ENCODE measurements around the gene OPTC.

The OPTC gene

GRCh38 chr1:203471841-203472240 lies 22.1 kb upstream of the OPTC start:
- DNase-seq (ENCODE audit: low read depth in 2 of 2) = no peak
- no peak overlapping the region for H3K4me3 ChIP-seq (replicated peaks in 1 of 2; ENCODE audit: low read depth in 2 of 2, low read length in 2 of 2)

GRCh38 chr1:203473281-203473680 lies 20.7 kb upstream of the OPTC start:
- no peak for TF ChIP-seq CTCF (IDR thresholded peaks at IDR 0.05; ENCODE audit: low read depth, low read length)
- peak in 1 of 2 donors; percentile 23 for DNase-seq (ENCODE audit: low read depth in 2 of 2)
- no peak overlapping the region for H3K4me3 ChIP-seq (replicated peaks in 1 of 2; ENCODE audit: low read depth in 2 of 2, low read length in 2 of 2)

More at GRCh38 chr1:203471841-203472240, 22.1 kb upstream of the OPTC start:
- TF ChIP-seq CTCF (IDR thresholded peaks at IDR 0.05; ENCODE audit: low read depth, low read length) = no peak

GRCh38 chr1:203473781-203474305 lies 20.1 kb upstream of the OPTC start:
- no peak for TF ChIP-seq CTCF (IDR thresholded peaks at IDR 0.05; ENCODE audit: low read depth, low read length)
- no peak for DNase-seq (ENCODE audit: low read depth in 2 of 2)
- no peak overlapping the region for H3K4me3 ChIP-seq (replicated peaks in 1 of 2; ENCODE audit: low read depth in 2 of 2, low read length in 2 of 2)

- no peak for TF ChIP-seq CTCF (IDR thresholded peaks at IDR 0.05; ENCODE audit: low read depth, low read length)
- DNase-seq (ENCODE audit: low read depth in 2 of 2) = peak in 1 of 2 donors; percentile 60
- H3K4me3 ChIP-seq (replicated peaks in 1 of 2; ENCODE audit: low read depth in 2 of 2, low read length in 2 of 2) = no peak within 1 kb of the TSS
Measured at GRCh38 chr1:203475012-203475981, 18.7 kb upstream of the OPTC start, which contains the start of gene PRELP. PRELP (plus strand) TSS chr1:203475806; CDS start chr1:203483185, 7,379 bp downstream.

GRCh38 chr1:203476216-203476814 lies 17.6 kb upstream of the OPTC start:
- TF ChIP-seq CTCF (IDR thresholded peaks at IDR 0.05; ENCODE audit: low read depth, low read length) = no peak
- DNase-seq (ENCODE audit: low read depth in 2 of 2) = no peak
- H3K4me3 ChIP-seq (replicated peaks in 1 of 2; ENCODE audit: low read depth in 2 of 2, low read length in 2 of 2) = no peak overlapping the region

- no peak overlapping the region for H3K4me3 ChIP-seq (replicated peaks in 1 of 2; ENCODE audit: low read depth in 2 of 2, low read length in 2 of 2)
- no peak for DNase-seq (ENCODE audit: low read depth in 2 of 2)
- no peak for TF ChIP-seq CTCF (IDR thresholded peaks at IDR 0.05; ENCODE audit: low read depth, low read length)
Measured at GRCh38 chr1:203477748-203478147, 16.2 kb upstream of the OPTC start.

All from cardiac fibroblast (primary cell).